Left colon (tissue), 2 donors: ENCODE data around the gene NQO1. TPM values are rescaled to one million over a fixed set of nuclear protein-coding genes. Genes with fewer than 3 reads are reported as not detected.
"Not testable (repeated sequence)": the region's sequence is repeated elsewhere in the genome, so short reads cannot be mapped to it uniquely, and the experiment has no call there.

Experiments
- ATAC-seq: fragments of 200-7000 bp; cut with Tn5 transposase; one replicate; pipeline ENCODE4 v1.9.1; 2020; ENCODE audit warnings: mild to moderate bottlenecking, moderate library complexity
- DNase-seq, 2 donors: peaks; one replicate each; pipeline ENCODE4 v3.0.0-alpha.2; 2020
- intact Hi-C, 2 donors: fragments of 100-400 bp; cut with DNase I in 1 of 2; cut with micrococcal nuclease in 1 of 2; formaldehyde crosslinking; loops; one replicate each; pipeline versions ENCODE4 v1.11.2 to v1.14.0; 2022; cut with DNase I, micrococcal nuclease
- total RNA-seq, 2 donors: library from RNA; stranded (reverse); fragmentation: NEBNext Ultra II Directional; extraction: Animal tissue kit (Norgen Biotek cat#: 25700); gene quantifications; one replicate each; pipeline ENCODE4 v1.2.1, GENCODE V29; 2021
- donor health status: DM: no; HTN: no; CAD: no.
- donor health status: DM: yes; HTN: yes; CAD: no.

NQO1 gene
- total RNA-seq, 2 donors from 2014 or later: 80.6 to 119 TPM

GRCh38 chr16:69745959-69746358 lies 19.6 kb upstream of the NQO1 start:
- intact Hi-C loops: no loop called here
- ATAC-seq: no peak
- DNase-seq: no peak

- intact Hi-C loops: no loop called here
- no peak for ATAC-seq
- no peak for DNase-seq
These were observed 18.9 kb upstream of the NQO1 start for GRCh38 chr16:69745232-69745612.

- no peak for DNase-seq
- ATAC-seq: no peak
- intact Hi-C loops: no loop called here
These were observed 18.2 kb upstream of the NQO1 start for GRCh38 chr16:69744363-69745231.

- DNase-seq: peak; percentile 90 to 96
- intact Hi-C loops: no loop called here
- ATAC-seq: peak; percentile 90
These were observed 15.9 kb upstream of the NQO1 start for GRCh38 chr16:69741951-69742904.

GRCh38 chr16:69741519-69741918 lies 15.2 kb upstream of the NQO1 start:
- ATAC-seq (peak; percentile 22), DNase-seq (no peak)
- intact Hi-C loops: no loop called here

GRCh38 chr16:69732101-69732500 lies 5.7 kb upstream of the NQO1 start:
- no peak for DNase-seq
- ATAC-seq: peak; percentile 82
- intact Hi-C loops: no loop called here

- intact Hi-C loops, DNase-seq, ATAC-seq: not testable (repeated sequence)
These were observed 4.9 kb upstream of the NQO1 start for GRCh38 chr16:69731280-69731679.

- intact Hi-C loops, ATAC-seq: not testable (repeated sequence)
- peak in 1 of 2 donors; percentile 5 for DNase-seq
These were observed 2.7 kb upstream of the NQO1 start for GRCh38 chr16:69729030-69729429.

- DNase-seq (peak in 1 of 2 donors; percentile 29), ATAC-seq (no peak)
- intact Hi-C loops: no loop called here
These were observed 1.5 kb upstream of the NQO1 start for GRCh38 chr16:69727916-69728270.

- intact Hi-C loops: no loop called here
- ATAC-seq (no peak), DNase-seq (no peak)
These were observed 664 bp downstream of the NQO1 start for GRCh38 chr16:69725480-69726312.

GRCh38 chr16:69724981-69725479 lies 1.3 kb downstream of the NQO1 start:
- intact Hi-C loops: no loop called here
- DNase-seq (no peak), ATAC-seq (no peak)

GRCh38 chr16:69724414-69724873 lies 1.9 kb downstream of the NQO1 start:
- intact Hi-C loops: no loop called here
- no peak for ATAC-seq
- DNase-seq: no peak

GRCh38 chr16:69721441-69721957 lies 4.9 kb downstream of the NQO1 start:
- intact Hi-C loops: no loop called here
- DNase-seq (no peak), ATAC-seq (no peak)

GRCh38 chr16:69720822-69721430 lies 5.4 kb downstream of the NQO1 start:
- intact Hi-C loops: no loop called here
- ATAC-seq (no peak), DNase-seq (peak in 1 of 2 donors; percentile 44)

- DNase-seq: no peak
- no peak for ATAC-seq
- intact Hi-C loops: no loop called here
These were observed 8.1 kb downstream of the NQO1 start for GRCh38 chr16:69718111-69718764.

GRCh38 chr16:69717066-69717465 lies 9.3 kb downstream of the NQO1 start:
- intact Hi-C loops: no loop called here
- ATAC-seq (no peak), DNase-seq (no peak)

- ATAC-seq (no peak), DNase-seq (no peak)
- intact Hi-C loops: no loop called here
These were observed 13.3 kb downstream of the NQO1 start for GRCh38 chr16:69712914-69713581.
